GM18858 (cell line): ENCODE results near the gene MPC1.

Source experiments
- ATAC-seq: cut with Tn5 transposase; IDR thresholded peaks from one replicate; pipeline ENCODE4 v1.9.1; 2021; ENCODE audit not compliant: unreplicated experiment

The MPC1 gene

DNA sequence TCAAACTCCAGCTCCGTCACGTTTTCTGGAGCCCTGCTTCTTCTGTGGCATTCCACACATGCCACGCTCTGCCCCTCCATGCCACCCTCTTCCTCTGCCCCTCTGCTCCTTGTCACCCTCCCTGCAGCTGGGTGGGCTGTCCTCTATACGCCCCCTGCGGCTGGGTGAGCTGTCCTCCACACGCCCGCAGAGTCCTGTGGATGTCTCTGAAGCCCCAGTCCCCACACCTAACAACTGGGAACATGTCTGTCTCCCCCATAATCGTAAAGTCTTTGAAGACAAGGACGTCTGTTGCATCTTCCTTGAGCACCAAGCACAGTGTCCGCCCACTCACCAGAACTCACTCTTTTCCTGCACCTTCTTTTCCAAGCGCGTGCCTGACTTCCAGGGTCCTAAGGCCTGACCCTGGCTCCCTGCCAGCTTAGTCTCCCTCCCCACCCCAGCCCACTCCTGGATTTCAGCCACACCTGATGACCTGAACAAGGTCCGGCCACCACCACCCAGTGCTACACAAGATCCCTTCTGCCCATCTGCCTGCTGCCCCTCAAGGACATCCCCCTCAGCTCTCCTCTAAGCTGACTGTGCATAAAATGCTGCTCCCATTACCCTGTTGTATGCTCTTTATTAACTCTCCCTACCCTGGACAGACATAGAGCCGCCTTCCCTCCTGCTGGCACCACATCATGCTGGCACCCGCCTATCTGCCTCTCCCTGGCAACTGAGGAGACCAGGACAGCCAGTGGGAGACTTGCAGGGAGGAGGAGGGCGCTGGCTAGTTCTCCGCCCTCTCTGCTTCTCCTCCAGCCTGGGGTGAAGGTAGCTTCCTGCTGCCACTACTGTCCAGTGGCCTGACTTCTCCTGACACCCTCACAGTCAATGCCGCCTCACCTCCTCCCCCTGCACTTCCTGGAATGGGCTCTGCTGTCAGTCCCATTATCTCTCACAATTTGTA, 63.8 kb downstream of the MPC1 start:
- ATAC-seq: no peak

DNA sequence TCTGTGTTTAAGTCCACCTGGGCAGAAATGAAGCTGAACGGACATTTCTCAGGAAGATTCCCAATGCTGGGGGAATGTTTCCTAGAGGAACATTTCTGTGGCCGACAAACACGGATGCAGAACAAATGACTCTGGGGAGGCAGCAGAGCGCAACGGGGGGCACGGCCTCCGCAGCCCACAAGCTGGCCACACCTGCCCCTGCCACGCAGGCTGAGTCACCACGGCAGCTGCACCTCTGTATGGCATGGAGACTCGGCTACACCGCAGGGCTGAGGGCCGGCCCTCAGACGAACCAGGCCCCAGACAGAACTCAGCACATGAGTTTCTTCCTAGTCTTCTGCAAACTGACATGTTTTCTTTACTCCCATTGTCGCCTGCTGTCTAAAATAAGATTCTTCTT, 64.5 kb downstream of the MPC1 start:
- no peak for ATAC-seq

DNA sequence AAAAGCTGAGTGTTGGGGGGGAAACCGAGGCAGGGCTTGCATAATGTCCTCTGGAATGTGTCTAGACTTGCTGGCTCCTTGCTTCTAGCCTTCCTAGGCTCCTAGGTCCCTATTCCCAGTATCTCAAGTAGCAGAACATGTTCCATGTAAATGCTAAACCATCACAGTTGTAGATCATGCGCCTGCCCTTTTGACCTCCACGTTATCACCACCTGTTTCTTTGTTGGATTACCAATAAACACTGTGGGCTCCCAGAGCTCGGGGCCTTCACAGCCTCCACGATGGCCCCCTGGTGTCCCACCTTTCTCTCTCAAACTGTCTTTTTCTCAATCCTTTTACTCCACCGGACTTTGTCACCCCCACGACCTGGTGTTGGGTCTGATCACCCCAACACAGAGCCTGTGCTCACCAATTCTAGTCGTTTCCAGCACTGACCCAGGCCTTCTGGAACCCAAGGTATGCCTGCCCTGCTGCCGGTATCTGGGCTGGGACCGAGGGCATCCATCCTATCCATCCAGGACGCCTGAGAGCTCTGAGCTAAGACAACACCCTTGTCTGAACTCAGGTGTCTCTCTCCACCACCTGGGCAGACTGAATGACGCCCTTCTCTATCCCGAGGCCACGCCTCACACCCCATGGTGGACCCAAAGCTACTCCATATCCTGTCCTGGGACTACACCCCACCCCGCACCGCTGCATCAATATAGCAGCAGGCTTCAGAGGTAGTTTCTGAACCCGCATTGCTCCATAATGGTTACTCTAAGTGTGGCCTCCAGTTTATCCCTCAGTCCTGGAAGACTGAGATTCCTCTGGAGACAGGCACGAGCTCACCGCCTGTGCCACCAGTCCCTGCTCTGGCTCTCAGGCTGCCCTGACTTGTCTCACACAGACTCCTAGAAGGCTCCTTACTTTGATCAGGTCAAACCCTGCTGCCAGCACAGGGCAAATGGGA, 65.2 kb downstream of the MPC1 start:
- ATAC-seq: no peak

DNA sequence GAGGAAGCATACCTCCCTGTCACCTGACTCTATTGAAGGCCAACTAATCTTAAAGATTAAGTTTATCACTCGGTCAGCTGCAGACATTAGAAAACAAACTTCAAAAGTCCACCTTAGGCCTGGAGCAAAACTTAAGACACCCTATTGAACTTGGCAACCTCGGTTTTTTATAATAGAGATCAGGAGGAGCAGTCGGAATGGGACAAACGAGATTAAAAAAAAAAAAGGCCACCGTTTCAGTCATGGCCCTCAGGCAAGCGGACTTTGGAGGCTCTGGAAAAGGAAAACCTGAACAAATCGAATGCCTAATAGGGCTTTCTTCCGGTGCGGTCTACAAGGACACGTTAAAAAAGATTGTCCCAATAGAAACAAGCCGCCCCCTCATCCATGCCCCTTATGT, 67.3 kb downstream of the MPC1 start:
- no peak for ATAC-seq
